ENCODE data around the gene AK8. TPM values are rescaled to one million over a fixed set of nuclear protein-coding genes. Genes with fewer than 3 reads are reported as not detected.

AK8 gene
- polyA plus RNA-seq, 3 donors = 0.08 TPM; not detected in 2

GRCh38 chr9:132708239-132708638, 169.8 kb downstream of the AK8 start:
- H3K36me3 Mint-ChIP-seq = no peaks in the 10 kb centered on the region
- H3K79me2 ChIP-seq (ENCODE audit: insufficient read depth, low read length) = no peaks in the 10 kb centered on the region
- peaks cover 0 to 15% (median 12%) of the 10 kb centered on the region in 3 donors for H3K27me3 Mint-ChIP-seq (ENCODE audit: low read depth in 3 of 3)
- H3K27ac Mint-ChIP-seq = no peak overlapping the region
- no peak overlapping the region for H3K9ac ChIP-seq (ENCODE audit: insufficient read depth, low read length, poor library complexity, severe bottlenecking)
- no peak overlapping the region for H3K4me2 ChIP-seq (replicated peaks; ENCODE audit: extremely low read depth, low read length, poor library complexity, severe bottlenecking)
- no peaks in the 10 kb centered on the region for H3K4me1 Mint-ChIP-seq
- TF ChIP-seq CTCF (IDR thresholded peaks at IDR 0.05) = no peak
- peaks cover 0 to 4% (median 0%) of the 10 kb centered on the region in 7 donors for H3K9me3 Mint-ChIP-seq
- H3K27me3 ChIP-seq (ENCODE audit: control insufficient read depth in 2 of 2, insufficient read depth in 2 of 2, low read length in 2 of 2) = no peaks in the 10 kb centered on the region
- DNase-seq = no peak
- H3K4me1 ChIP-seq (ENCODE audit: control insufficient read depth in 1 of 2, insufficient read depth in 2 of 2, low read length in 2 of 2) = no peaks in the 10 kb centered on the region
- H4K20me1 ChIP-seq (ENCODE audit: insufficient read depth, low read length) = no peaks in the 10 kb centered on the region
- no peak overlapping the region for H2AFZ ChIP-seq (ENCODE audit: insufficient read depth, low read depth, low read length, poor library complexity, severe bottlenecking)
- H3K27ac ChIP-seq (ENCODE audit: low read depth in 1 of 2, low read length in 2 of 2) = no peak overlapping the region
- no peak overlapping the region for H3K4me3 ChIP-seq (replicated peaks in 1 of 3; ENCODE audit: low read depth in 2 of 3, low read length in 3 of 3)
- no peak overlapping the region for H3K4me3 Mint-ChIP-seq
- intact Hi-C loops (cut with micrococcal nuclease) = no loop called here
- no peaks in the 10 kb centered on the region for H3K9me3 ChIP-seq (replicated peaks in 1 of 2; ENCODE audit: control insufficient read depth in 1 of 2, insufficient read depth in 1 of 2, low read length in 2 of 2)
- no peaks in the 10 kb centered on the region for H3K36me3 ChIP-seq (replicated peaks in 1 of 2; ENCODE audit: control insufficient read depth in 1 of 2, insufficient read depth in 2 of 2, low read length in 2 of 2)
- WGBS (ENCODE audit: insufficient coverage) = 96% methylated on average over 4 of the region's 8 CpGs

GRCh38 chr9:132703336-132703735, 174.7 kb downstream of the AK8 start:
- Mint-ChIP-seq H3K27ac (no peak overlapping the region), H3K4me1 (no peaks in the 10 kb centered on the region), H3K36me3 (no peaks in the 10 kb centered on the region), H3K4me3 (no peak overlapping the region), H3K27me3 (ENCODE audit: low read depth in 3 of 3) (peaks cover 4 to 17% (median 12%) of the 10 kb centered on the region in 3 donors), H3K9me3 (peaks cover 3 to 24% (median 13%) of the 10 kb centered on the region in 7 donors)
- Histone ChIP-seq H3K4me1 (ENCODE audit: control insufficient read depth in 1 of 2, insufficient read depth in 2 of 2, low read length in 2 of 2) (no peaks in the 10 kb centered on the region), H3K27me3 (ENCODE audit: control insufficient read depth in 2 of 2, insufficient read depth in 2 of 2, low read length in 2 of 2) (peaks cover 0 to 4% of the 10 kb centered on the region in 2 donors), H4K20me1 (ENCODE audit: insufficient read depth, low read length) (no peaks in the 10 kb centered on the region), H3K4me3 (replicated peaks in 1 of 3; ENCODE audit: low read depth in 2 of 3, low read length in 3 of 3) (no peak overlapping the region), H3K27ac (ENCODE audit: low read depth in 1 of 2, low read length in 2 of 2) (no peak overlapping the region), H3K4me2 (replicated peaks; ENCODE audit: extremely low read depth, low read length, poor library complexity, severe bottlenecking) (no peak overlapping the region), H2AFZ (ENCODE audit: insufficient read depth, low read depth, low read length, poor library complexity, severe bottlenecking) (no peak overlapping the region), H3K9ac (ENCODE audit: insufficient read depth, low read length, poor library complexity, severe bottlenecking) (no peak overlapping the region), H3K79me2 (ENCODE audit: insufficient read depth, low read length) (no peaks in the 10 kb centered on the region), H3K9me3 (replicated peaks in 1 of 2; ENCODE audit: control insufficient read depth in 1 of 2, insufficient read depth in 1 of 2, low read length in 2 of 2) (peaks cover under 1 to 5% of the 10 kb centered on the region in 2 donors), H3K36me3 (replicated peaks in 1 of 2; ENCODE audit: control insufficient read depth in 1 of 2, insufficient read depth in 2 of 2, low read length in 2 of 2) (no peaks in the 10 kb centered on the region)
- intact Hi-C loops (cut with micrococcal nuclease) = no loop called here
- DNase-seq = no peak
- no peak for TF ChIP-seq CTCF (IDR thresholded peaks at IDR 0.05)
- WGBS (ENCODE audit: insufficient coverage) = no CpG with 5 or more reads among the region's 2 CpGs
